Stimulated activated CD4-positive, alpha-beta T cell treated with anti-CD3 and anti-CD28 coated beads, Interleukin-15, amount 100 ng/mL, for 48 hours (primary cell): ENCODE measurements around the gene AGT.

Experiments
- DNase-seq, 2 donors: peaks; one replicate each; pipeline ENCODE4 v3.0.0-alpha.2; 2020; ENCODE audit warnings: low read depth in 2 of 2

AGT gene

DNA sequence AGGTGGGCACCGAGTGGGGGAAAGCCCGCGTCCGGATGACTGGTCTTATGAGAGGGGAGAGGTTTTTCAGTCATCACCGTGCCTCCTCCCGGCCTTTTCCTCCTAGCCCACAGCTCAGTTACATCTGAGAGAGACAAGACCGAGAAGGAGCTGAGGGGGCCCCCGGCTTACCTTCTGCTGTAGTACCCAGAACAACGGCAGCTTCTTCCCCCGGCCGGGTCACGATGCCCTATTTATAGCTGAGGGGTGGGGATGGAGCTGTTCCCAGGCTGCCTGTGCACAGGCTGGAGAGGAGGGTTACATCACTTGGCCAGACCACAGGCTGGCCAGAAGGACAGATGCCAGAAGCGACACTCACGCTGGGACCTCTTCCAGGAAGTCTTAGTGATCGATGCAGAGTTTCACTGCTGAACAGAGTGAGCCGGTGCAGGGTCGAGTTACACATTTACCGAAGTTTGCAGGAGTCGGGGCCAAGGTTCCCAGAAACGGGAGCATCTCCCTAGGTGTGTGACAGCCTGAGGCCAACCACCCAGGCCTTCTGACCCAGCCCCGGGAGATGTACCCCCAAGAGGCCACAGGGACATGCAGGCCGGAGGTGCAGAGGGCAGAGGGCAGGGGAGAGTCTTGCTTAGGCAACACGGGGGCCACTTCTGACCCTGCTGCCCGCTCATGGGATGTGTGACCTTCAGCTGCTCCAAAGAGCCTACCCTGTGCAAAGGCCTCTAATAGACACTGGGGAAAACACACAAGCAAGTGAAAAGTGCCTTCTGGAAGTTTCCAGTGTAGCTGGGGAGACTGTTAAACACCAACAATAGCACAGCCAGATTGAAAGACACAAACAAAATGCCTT is at the start of gene AGT:
AGT (minus strand) TSS at position 208 of the 850 bp plus-strand sequence. CDS start 3,299 bp downstream, outside the sequence.
- DNase-seq = no peak

DNA sequence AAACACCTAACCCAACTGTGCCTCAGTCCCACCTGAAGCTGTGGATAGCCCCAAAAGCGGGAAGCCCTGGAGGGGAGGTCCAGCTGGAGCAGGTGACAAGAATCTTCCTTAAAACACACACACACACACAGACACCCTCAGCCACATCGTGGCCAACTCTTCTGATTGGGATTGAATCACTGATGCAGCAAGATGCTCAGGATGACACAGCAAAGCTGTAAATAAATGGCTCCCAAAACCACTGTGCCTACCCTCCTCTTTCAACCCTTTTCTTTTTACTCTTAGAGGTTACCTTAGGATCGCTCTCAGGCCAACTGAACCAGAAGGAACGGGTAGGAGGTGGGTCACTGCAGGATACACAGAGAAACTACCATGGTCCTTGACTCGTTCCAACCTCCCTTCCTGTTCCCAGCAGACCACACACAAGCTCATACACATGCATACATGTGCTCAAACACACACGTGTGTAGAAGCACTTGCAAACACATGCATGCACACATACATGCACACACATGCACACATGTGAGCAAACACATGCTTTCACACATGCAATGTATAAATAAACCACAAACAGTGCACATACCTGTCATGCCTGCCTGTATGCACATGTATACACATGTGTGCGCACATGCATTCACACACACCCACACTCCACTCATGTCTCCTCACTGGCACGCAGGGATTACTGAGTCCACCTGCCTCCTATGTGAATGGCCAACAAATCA is 47.7 kb upstream of the AGT start:
- DNase-seq = no peak

DNA sequence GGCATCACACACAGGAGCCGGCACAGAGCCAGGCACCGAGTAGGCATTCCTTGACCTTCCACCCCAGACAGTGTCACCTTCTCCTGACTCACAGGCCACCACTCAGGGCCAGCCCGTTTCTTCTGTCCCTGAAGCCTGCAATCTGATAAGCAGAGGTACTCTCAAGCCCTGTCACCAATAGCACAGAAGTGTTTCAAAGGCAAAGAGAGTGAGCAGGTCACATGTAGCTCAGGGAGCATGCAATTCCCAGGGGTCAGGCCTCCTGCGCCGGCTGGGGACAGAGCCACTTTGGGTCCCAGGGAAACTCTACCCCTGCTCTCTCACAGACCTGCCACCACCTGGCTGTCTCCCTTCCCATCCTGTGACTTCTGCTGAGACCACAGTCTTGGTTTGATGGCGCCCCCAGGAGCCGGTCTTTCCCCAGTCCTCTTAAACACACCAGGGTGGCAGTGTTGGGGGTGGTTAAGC is 46.5 kb upstream of the AGT start:
- no peak for DNase-seq

DNA sequence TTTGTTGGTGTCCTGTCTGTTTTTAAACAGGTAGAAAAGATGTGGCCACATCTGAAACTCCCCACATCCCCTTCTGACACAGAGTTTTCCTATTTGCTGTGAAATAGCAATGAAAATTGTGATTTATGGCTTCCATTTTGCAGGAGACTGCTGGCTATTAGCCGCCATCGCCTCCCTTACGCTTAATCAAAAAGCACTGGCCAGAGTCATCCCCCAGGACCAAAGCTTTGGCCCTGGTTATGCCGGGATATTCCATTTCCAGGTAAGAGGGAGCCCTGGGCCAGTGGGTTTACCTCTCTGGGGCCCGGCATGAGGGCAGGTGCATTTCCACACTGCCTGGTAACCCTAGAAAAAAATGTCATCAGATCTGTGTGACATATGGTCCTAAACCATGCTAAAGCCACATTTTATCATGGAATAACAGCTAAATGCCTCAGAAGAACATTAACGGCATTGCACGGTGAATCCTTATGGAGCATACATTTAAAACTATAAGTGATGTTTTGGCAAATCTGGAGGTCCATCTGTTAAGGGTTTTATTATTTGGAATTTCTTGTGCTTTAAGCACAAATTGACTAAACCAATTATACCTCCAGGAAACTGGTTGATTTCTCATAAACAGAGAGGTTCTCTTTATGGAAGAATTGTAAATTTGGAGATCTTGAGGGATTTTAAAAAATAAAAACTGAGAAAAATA is 45.6 kb upstream of the AGT start:
- no peak for DNase-seq

DNA sequence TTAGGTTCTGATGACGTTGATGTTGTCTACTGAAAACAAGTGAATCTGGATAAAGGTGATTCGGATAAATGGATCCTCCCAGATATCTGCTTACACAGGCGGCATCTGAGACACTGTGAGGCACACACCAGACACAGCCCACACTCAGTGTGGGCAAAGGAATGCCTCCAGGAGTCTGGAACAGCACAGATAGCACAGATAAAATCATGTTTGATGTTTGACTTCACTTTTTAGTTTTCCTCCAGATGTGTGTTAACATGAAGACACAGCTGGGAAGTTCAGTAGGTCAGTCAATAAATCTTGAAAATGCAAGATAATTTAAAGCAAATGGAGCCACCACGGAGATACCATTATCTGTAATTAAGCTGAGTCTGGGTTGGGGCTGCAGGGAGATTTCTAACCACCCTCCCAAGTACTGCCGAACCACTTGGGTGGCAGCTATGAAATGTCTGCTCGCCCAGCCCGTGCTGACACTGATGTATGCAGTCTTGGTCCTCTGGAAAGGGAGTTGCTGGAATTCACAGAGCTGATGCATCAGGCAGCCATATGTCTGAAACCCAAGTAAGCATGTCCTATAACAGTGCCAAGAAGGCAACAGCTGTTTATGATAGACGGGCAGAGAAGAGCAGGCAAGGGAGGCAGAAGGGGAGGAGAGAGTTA is 44.9 kb upstream of the AGT start:
- no peak for DNase-seq

DNA sequence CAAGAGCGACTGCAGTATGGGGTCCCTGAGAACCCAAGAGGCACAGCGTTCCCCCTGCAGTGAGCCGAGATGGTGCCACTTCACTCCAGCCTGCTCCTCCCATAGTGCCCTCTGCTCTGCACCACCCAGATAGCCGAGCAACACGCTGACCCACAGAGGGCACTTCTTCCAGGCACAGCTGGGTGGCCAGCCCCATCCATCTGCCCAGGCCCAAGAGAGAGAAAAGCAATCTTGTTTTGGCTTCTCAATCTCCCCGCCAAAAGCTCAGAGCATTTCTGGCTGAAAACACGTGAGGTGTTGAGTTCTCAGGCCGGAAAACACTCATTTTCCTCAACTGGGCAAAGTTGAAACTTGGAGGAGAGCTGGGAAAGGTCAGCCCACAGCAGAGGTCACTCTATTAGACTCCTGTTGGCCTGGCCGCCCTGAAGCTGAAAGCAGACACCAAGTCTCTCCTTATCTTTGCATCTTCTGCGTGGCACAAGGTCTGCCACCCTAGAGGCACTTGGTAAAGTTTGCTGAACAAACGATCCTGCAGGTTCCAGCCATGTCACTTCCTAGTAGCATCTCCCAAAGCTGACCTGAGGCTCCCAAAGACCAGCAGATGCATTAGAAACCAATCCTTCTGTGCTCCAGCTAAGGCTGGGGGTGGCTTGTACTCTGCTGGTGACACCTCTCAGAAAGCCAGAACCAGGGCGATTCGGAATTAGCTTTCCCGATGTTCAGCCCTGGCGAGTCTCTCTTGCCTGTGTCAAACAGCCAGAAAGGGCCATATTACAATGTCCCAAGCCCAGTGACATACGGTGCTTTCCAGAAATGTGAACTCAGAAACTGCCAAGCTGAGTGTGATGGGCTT is 44.2 kb upstream of the AGT start:
- no peak for DNase-seq

DNA sequence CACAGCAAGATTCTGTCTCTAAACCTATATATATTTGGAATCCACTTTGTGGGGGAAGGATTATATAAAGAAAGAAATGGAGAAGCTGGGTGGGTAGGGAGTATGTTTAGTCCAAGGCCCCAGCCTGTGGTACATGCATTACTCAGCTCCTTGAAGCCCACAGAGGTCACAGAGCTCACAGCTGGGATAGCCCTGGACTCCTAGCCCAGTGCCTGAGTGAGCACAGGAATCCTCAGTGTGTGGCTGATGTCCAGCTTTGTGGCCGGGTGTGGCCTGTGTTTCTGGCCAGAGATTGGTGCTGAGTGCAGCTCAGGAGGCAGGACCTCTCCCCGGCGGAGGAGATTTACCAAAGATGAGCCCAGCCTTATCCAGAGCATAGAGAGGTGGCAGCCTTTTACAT is 40.9 kb upstream of the AGT start:
- DNase-seq = no peak

DNA sequence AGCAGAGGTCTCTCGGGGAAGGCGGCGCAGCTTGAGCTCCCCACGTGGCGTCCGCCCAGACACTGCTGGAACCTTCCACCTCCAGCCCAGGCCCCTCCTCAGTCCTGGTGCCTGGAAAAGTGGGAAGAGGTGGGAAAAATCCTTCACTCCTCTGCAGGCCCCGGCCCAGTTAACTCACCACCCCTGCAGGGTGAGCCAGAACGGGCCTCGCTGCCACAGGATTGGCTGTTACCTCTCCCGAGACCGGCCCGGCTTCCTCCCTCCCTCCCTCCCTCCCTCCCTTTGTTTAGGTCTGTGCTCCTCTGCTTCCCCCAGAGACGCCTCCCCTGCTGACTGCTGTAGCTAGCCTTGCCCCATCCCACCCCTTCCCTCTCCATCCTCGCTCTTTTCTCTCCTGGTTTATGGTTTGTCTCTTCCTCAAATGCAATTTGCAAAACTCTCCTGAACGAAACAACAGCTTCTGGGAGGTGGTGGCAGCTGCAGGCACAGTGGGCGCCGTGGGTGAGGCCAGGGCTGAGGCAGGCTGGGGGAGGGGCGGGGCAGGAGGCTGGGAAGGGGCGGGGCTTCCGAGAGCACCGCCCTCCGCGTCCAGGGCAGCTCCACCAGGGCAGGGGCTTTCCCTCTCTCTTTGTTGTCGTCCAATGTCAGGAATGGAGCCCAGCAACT is 39.8 kb upstream of the AGT start:
- DNase-seq = peak in 1 of 2 donors; percentile 7

DNA sequence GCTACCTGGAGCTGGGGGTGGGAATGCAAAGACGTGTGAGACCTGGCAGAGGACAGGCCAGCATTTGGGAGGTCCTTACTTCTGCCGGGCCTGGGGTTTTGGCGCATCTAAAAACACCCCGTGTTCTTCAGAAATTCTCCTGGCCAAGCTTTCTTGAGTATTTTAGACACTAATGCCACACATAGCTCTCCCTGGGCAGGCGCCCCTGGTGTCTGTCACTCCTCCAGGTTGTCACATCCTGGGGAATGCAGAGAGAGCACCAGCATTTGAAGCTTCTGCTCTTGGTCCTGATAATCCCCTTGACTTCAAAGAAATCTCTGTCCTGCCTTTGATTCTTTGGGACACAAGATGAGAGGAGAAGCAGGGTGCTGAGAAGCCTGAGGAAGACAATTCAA is 39.3 kb upstream of the AGT start:
- DNase-seq = no peak

DNA sequence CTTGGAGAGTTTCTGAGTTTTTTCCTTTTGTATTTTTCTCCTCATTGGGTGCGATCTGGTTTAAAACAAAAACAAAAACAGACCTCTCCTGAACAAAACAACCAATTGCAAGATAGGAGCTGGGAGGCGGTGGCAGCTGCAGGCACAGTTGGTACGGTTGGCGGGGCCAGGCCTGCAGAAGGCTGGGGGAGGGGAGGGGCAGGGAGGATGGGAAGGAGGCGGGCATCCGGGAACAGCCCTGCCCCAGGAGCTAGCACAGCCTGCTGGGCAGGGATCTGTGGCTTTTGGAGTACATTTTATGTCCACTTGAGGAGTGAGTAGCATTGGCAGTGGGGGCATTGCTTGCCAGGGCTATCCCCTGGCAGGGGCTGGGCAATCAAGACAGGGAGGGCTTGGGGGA is 38.5 kb upstream of the AGT start:
- DNase-seq = no peak

DNA sequence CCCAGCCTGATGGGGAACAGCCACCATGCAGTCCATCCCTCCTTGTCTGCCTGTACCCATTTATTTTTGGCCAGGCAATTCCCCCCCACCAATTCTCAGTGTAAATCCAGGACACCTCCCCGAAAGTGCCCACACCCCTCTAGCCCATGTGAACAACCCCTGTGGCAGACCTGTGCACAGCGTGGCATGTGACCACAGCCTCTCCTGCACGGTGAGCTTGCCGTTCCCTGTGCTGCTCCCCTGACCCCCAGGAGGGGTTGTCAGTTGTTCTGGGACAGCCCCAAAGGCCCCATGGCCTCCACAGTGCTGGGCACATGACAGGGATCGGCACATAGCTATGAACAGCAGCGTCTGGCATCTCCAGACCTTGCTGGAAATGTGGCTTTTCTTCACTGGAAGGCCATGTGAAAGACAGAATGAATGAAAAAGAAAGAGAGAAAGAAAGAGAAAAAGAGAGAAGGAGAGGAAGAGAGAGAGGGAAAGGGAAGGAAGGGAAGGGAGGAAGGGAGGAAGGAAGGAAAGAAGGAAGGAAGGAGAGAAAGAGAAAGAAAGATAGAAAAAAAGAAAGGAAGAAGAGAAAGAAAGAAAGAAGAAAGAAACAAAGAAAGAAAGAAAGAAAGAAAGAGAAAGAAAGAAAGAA is 37.2 kb upstream of the AGT start:
- no peak for DNase-seq

DNA sequence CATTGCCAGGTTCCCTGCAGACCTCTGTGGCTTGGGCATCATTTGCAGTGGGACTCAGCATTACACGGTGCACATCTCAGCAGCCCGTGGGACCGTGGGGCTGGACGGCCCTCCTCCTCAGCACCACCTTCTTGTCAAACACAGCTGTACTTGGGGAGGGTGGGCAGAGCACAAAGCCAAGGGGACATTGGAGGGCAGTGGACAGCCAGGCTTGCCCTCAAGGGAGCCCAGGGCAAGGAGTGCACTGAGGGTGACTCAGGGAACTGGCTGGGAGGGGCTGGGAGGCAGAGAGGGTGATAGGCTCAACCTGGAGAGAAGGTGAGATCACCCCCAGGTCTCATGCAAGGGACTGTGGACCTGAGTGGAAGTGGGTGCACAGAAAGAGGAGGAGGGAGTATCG is 36.7 kb upstream of the AGT start:
- DNase-seq = no peak

DNA sequence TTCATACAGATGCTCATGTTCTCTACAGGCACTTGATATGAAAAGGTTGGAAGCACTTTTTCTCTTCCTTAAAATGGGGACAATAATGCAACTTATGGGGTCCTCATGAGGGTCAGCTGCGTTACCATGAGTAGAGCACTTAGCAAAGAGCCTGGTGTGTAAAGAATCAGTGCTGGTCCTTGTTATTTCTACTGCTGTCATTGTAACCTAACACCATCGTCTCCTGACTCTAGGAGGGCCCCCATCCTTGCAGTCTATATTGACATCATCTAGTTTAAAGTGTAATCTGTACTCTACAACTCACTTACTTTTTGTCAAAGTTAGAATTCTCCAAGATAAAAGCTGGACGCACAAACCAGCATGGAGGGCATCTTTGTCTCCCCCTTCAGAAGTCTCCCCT is 35.7 kb upstream of the AGT start:
- DNase-seq = no peak

DNA sequence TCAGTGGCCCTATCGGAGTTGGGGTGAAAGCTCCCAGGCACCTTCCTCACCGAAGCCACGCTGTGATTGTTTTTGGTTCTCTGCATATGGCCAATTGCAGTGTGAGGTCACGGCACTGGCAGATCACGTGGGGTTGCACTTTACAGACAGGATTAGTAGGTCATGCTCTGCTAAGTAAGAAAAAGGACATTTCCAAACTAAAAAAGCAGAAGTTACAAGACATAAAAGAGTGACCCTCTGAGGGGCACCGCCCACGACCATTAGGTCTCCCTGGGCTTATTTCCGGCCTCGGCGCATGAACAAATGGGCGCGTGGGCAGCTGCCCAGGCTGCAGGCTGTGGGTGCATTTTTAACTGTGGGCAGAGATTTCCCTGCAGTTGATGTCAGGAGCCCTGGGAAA is 35.2 kb upstream of the AGT start:
- DNase-seq = no peak

DNA sequence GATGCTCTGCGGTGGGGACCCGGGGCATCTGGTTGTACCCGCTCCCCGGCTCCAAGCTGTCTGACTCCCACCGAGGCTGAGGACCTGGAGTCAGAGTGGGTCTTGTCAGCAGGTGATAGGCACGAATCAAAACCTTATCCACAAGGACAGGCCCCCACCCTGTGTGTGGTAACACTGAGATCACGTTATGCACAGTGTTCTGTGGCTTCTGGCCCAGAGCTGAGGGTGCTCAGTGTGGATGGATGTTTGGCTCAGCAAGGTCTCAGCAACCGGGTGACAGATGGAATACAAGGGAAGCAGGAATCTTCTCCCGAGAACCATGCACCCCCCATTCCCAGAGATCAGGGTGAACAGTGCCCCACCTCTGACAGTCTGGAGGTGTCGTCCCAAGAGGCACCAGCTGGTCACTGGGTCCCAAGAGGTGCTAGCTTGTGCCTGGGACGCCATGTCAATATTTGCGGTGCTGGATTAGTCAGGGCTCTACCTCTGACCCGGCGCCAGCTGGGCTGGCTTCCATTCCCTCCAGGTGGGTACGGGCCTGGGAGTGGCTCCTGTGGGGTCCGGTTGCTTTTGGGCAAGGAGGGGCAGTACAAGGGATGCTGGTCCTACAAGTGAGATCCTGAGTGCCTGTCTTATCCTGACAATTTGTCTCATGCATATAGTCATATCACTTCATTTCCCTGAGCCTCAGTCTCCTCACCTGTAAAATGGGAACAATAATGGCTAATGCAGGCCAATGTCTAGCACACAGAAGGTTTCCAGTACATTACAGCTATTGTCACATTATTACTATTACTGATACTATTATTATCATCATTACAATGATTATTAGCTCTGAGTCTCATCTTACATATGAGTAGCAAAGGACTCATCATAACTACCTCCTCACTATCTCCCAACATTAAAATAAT is 34.2 kb upstream of the AGT start:
- no peak for DNase-seq

DNA sequence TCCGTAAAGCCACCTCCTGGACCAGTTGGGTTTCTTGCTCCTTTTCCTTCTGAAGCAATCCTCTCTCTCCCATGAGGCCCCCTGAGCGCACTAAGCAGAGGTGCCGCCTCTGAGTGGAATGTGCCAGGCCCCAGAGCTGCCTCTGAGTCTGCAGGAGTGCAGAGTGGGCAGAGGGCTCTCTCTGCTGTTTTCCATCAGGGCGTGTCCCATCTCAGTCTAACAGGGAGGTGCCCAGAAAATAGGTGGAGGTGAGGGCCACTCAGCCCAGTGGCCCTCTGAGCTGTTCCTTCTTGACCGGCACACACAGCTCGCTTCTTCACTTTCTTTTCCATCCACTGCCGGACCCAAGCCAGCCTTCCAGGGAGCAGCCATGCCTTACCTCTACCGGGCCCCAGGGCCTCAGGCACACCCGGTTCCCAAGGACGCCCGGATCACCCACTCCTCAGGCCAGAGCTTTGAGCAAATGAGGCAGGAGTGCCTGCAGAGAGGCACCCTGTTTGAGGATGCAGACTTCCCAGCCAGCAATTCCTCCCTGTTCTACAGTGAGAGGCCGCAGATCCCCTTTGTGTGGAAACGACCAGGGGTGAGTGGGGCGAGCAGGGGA is 33.3 kb upstream of the AGT start, which contains the start of gene CAPN9:
CAPN9 (plus strand) TSS at position 262 of the 604 bp plus-strand sequence; CDS start at position 371, 109 bp downstream.
- no peak for DNase-seq

DNA sequence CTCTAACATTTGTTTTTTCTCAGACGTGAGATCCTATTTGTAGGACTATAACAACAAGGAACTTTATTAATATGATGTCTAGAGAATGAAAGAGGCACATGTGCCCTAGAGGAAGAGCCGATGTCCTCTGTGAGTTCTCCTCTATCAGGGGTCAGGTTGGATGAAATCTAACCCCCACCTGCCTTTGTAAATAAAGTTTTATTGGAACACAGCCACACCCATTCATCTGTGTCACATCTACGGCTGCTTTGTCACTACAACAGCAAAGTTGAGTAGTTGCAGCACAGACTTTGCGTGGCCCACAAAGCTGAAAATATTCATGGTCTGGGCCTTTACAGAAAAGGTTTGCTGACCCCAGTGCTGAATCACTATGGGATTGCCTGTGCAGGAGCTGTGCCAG is 32.7 kb upstream of the AGT start:
- no peak for DNase-seq

DNA sequence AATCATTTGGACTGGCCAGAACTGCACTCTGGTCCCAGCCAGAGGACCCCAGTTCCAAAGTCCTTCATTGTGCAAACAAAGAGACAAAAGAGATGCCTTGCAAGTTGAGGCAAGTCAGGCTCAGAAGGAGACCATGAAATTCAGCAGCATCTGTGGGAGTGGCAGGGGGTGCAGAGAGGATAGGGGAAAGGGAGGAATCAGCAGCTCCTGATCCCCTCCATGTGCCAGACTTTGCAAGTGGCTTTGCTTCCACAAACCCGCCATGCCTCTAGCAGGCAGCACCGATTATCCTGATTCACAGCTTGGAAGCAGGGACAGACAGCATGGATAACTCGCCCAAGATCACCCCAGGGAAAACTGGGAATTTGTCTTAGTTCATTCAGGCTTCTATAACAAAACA is 31.1 kb upstream of the AGT start:
- DNase-seq = no peak
